Endodermal cell (in vitro differentiated cells): ENCODE data around the gene ZNF284. TPM values are rescaled to one million over a fixed set of nuclear protein-coding genes. Genes with fewer than 3 reads are reported as not detected.

Experiments used
- DNase-seq: peaks from one replicate; pipeline ENCODE4 v3.0.0-alpha.2; 2017
- H3K27ac ChIP-seq: 2 replicates; pipeline ENCODE4 v1.5.1; 2013; ENCODE audit warnings: mild to moderate bottlenecking, low read depth, low read length, moderate library complexity
- H3K27me3 ChIP-seq: 2 replicates; pipeline ENCODE4 v1.6.1; 2013; ENCODE audit warnings: mild to moderate bottlenecking, low read length, moderate library complexity; ENCODE audit not compliant: insufficient read depth, control insufficient read depth, poor library complexity, severe bottlenecking
- H3K36me3 ChIP-seq: 2 replicates; pipeline ENCODE4 v1.7.0; 2013; ENCODE audit warnings: mild to moderate bottlenecking, low read length, moderate library complexity; ENCODE audit not compliant: control insufficient read depth, insufficient read depth
- H3K4me1 ChIP-seq: one replicate; pipeline ENCODE4 v1.7.0; 2013; ENCODE audit warnings: low read length; ENCODE audit not compliant: control insufficient read depth, insufficient read depth
- H3K4me3 ChIP-seq: 2 replicates; pipeline ENCODE4 v1.5.1; 2013; ENCODE audit warnings: mild to moderate bottlenecking, low read length, moderate library complexity
- H3K9ac ChIP-seq: 2 replicates; pipeline ENCODE4 v1.6.1; 2013; ENCODE audit warnings: mild to moderate bottlenecking, low read length, moderate library complexity; ENCODE audit not compliant: poor library complexity, severe bottlenecking; ENCODE audit errors: extremely low read depth
- H3K9me3 ChIP-seq: 2 replicates; pipeline ENCODE4 v1.6.1; 2013; ENCODE audit warnings: mild to moderate bottlenecking, low read length, moderate library complexity; ENCODE audit not compliant: control insufficient read depth
- H3K27ac Mint-ChIP-seq: 2 replicates; pipeline ENCODE4 v1.8.0; 2020; ENCODE audit warnings: mixed read lengths
- H3K27me3 Mint-ChIP-seq: 2 replicates; pipeline ENCODE4 v1.8.0; 2021; ENCODE audit warnings: mild to moderate bottlenecking, mixed read lengths; ENCODE audit not compliant: insufficient read depth
- H3K36me3 Mint-ChIP-seq: 2 replicates; pipeline ENCODE4 v1.8.0; 2020; ENCODE audit warnings: low read depth, mixed read lengths
- H3K4me1 Mint-ChIP-seq: 2 replicates; pipeline ENCODE4 v1.8.0; 2020; ENCODE audit warnings: mixed read lengths
- H3K4me3 Mint-ChIP-seq: 2 replicates; pipeline ENCODE4 v1.8.0; 2020; ENCODE audit warnings: mild to moderate bottlenecking, moderate library complexity, mixed read lengths
- H3K9me3 Mint-ChIP-seq: 2 replicates; pipeline ENCODE4 v1.8.0; 2020; ENCODE audit warnings: mild to moderate bottlenecking, mixed read lengths
- WGBS, 2 experiments: methylation state at CpG; one replicate each; pipeline versions ENCODE4 v1.1.5 to v1.1.7; 2013; ENCODE audit warnings: missing lambda C conversion rate in 2 of 2, mixed read lengths in 1 of 2; ENCODE audit not compliant: insufficient coverage in 1 of 2, insufficient read length in 1 of 2; 5-methylcytosine and 5-hydroxymethylcytosine counted together
- total RNA-seq, 2 donors: library from RNA; stranded (reverse); fragmentation: NEBNext Ultra II Directional in 1 of 2; extraction: Animal tissue kit (Norgen Biotek cat#: 25700) in 1 of 2; gene quantifications; 2 replicates in 1 of 2; 3 replicates in 1 of 2; pipeline ENCODE4 v1.2.1, GENCODE V29; 2021
- TF ChIP-seq, protein P1 (sequence below): fragments of 200-600 bp; sonication (generic); conservative IDR thresholded peaks from 2 replicates; pipeline ENCODE4 v1.5.0; 2021; ENCODE audit warnings: antibody characterized with exemption, mild to moderate bottlenecking

The ZNF284 gene
- total RNA-seq, 2 donors from 2014 or later, result 1.9 to 2.2 TPM

DNA sequence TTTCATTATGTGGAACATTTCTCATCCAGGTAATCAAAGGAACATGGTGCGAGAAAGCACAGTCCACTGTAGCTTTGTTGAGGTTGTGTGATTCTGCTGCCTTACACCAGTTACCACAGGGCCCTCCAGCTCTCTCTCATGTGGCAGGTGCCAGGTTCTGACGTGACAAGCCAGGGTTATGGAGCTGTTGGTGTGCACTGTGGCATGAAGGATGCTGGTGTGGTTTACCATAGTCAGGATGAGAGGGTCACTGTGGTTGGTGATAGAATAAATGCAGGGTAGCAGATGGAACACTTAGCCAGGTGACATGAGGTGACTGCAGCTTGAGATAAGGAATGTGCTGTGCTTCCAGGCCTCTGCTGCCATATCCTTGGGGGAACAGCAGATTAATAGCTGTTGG, 12.7 kb upstream of the ZNF284 start:
- Mint-ChIP-seq H3K36me3 (peaks cover 91% of the 10 kb centered on the region), H3K4me1 (no peaks in the 10 kb centered on the region), H3K27ac (no peak overlapping the region), H3K4me3 (no peak overlapping the region), H3K27me3 (no peaks in the 10 kb centered on the region), H3K9me3 (peaks cover 4% of the 10 kb centered on the region)
- Histone ChIP-seq H3K27ac (no peak overlapping the region), H3K4me3 (no peak overlapping the region), H3K4me1 (no peaks in the 10 kb centered on the region), H3K27me3 (no peaks in the 10 kb centered on the region), H3K9me3 (no peaks in the 10 kb centered on the region), H3K36me3 (peaks cover 75% of the 10 kb centered on the region), H3K9ac (no peak overlapping the region)
- 93% methylated on average over 2 of the region's 2 CpGs; no CpG with 5 or more reads in 1 of the 2 experiments for WGBS, 2 experiments
- no peak for DNase-seq
- TF ChIP-seq, protein P1, sequence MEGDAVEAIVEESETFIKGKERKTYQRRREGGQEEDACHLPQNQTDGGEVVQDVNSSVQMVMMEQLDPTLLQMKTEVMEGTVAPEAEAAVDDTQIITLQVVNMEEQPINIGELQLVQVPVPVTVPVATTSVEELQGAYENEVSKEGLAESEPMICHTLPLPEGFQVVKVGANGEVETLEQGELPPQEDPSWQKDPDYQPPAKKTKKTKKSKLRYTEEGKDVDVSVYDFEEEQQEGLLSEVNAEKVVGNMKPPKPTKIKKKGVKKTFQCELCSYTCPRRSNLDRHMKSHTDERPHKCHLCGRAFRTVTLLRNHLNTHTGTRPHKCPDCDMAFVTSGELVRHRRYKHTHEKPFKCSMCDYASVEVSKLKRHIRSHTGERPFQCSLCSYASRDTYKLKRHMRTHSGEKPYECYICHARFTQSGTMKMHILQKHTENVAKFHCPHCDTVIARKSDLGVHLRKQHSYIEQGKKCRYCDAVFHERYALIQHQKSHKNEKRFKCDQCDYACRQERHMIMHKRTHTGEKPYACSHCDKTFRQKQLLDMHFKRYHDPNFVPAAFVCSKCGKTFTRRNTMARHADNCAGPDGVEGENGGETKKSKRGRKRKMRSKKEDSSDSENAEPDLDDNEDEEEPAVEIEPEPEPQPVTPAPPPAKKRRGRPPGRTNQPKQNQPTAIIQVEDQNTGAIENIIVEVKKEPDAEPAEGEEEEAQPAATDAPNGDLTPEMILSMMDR, result no peak

DNA sequence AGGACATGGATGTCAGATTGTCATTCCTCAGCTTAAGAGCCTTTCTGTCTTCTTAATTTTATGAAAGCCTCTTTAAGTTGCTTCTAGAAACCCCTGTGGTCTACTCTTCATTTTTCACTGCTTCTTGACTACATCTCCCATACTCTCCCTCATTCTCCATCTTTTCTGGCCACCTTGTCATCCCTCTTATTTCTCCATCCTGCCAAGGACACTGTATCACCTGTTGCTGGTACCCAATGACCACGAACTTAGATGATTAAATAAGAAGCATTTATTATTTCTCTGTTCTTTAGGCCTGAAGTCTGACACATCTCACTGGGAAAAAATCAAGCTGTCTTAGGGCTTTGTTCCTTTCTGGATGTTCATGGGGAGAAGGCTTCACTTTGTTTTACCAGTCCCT, 10.9 kb upstream of the ZNF284 start:
- Mint-ChIP-seq H3K4me1 (no peaks in the 10 kb centered on the region), H3K4me3 (no peak overlapping the region), H3K9me3 (peaks cover 18% of the 10 kb centered on the region), H3K27me3 (no peaks in the 10 kb centered on the region), H3K27ac (no peak overlapping the region), H3K36me3 (peaks cover 92% of the 10 kb centered on the region)
- Histone ChIP-seq H3K9ac (no peak overlapping the region), H3K27me3 (no peaks in the 10 kb centered on the region), H3K36me3 (peaks cover 86% of the 10 kb centered on the region), H3K4me1 (no peaks in the 10 kb centered on the region), H3K4me3 (no peak overlapping the region), H3K27ac (no peak overlapping the region), H3K9me3 (peaks cover 13% of the 10 kb centered on the region)
- no peak for DNase-seq
- TF ChIP-seq, protein P1, result no peak
- 89% methylated on average over 1 of the region's 1 CpG for WGBS, 2 experiments

DNA sequence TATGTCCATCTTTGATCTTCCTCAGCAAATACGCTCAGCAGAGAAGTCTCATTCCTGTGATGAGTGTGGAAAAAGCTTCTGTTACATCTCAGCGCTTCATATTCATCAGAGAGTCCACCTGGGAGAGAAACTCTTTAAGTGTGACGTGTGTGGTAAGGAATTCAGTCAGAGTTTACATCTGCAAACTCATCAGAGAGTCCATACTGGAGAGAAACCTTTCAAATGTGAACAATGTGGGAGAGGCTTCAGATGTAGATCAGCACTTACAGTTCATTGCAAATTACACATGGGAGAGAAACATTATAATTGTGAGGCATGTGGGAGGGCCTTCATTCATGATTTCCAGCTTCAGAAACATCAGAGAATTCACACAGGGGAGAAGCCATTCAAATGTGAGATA, 5.7 kb upstream of the ZNF284 start:
- TF ChIP-seq, protein P1, result no peak
- peaks cover 48% of the 10 kb centered on the region for H3K9me3 Mint-ChIP-seq
- peaks cover 4% of the 10 kb centered on the region for H3K27me3 Mint-ChIP-seq
- WGBS, 2 experiments, result 64 to 100% methylated on average over 1 to 3 of the region's 3 CpGs
- no peak overlapping the region for H3K27ac ChIP-seq
- H3K4me1 ChIP-seq, result no peaks in the 10 kb centered on the region
- no peak overlapping the region for H3K4me3 Mint-ChIP-seq
- peak overlapping the region; percentile 47 for H3K4me3 ChIP-seq
- H3K36me3 ChIP-seq, result peaks cover 67% of the 10 kb centered on the region
- H3K27ac Mint-ChIP-seq, result no peak overlapping the region
- H3K27me3 ChIP-seq, result no peaks in the 10 kb centered on the region
- H3K9ac ChIP-seq, result no peak overlapping the region
- peaks cover 74% of the 10 kb centered on the region for H3K36me3 Mint-ChIP-seq
- peaks cover 42% of the 10 kb centered on the region for H3K9me3 ChIP-seq
- DNase-seq, result no peak
- no peaks in the 10 kb centered on the region for H3K4me1 Mint-ChIP-seq
